Omental fat pad (tissue), 4 donors: ENCODE measurements around the gene NCS1. TPM values are rescaled to one million over a fixed set of nuclear protein-coding genes. Genes with fewer than 3 reads are reported as not detected.

Experiments used
- ATAC-seq: fragments of 150-250 bp; one replicate; pipeline ENCODE4 v1.9.1; 2016; ENCODE audit warnings: mild to moderate bottlenecking, moderate library complexity; ENCODE audit not compliant: low FRiP score
- DNase-seq: peaks from one replicate; pipeline ENCODE4 v3.0.0-alpha.2; 2019; ENCODE audit warnings: low spot score
- total RNA-seq, 4 donors: library from RNA; depleted of rRNA; stranded (reverse); fragments of >200 nt; gene quantifications; one replicate each; pipeline ENCODE4 v1.1.0, GENCODE V29; 2016
- TF ChIP-seq, protein P1 (sequence below), 3 donors: fragments of 450-650 bp; IDR thresholded peaks; one replicate each; pipeline ENCODE4 v1.5.1; 2016 to 2017; ENCODE audit warnings: antibody characterized with exemption in 3 of 3, mild to moderate bottlenecking in 3 of 3, moderate library complexity in 2 of 3

The NCS1 gene
- total RNA-seq, 4 donors from 2014 or later, result 2.5 to 14.7 (median 4.0) TPM

DNA sequence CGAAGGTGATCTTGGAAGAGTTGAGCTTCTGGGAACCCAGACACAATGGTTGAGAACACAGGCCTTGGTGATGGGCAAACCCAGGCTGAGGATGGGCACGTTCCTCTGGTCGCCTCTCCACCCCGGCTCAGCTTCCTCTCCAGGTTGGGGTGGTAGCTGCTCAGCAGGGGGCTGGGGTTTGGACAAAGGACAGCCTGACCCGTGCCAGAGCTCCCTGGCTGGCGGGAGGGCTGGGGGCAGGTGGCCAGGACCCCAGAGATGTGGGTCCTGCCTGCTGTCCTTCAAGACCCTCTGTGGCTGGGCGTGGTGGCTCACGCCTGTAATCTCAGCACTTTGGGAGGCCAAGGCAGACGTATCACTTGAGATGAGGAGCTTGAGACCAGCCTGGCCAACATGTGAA is 25.2 kb downstream of the NCS1 start:
- TF ChIP-seq, protein P1, sequence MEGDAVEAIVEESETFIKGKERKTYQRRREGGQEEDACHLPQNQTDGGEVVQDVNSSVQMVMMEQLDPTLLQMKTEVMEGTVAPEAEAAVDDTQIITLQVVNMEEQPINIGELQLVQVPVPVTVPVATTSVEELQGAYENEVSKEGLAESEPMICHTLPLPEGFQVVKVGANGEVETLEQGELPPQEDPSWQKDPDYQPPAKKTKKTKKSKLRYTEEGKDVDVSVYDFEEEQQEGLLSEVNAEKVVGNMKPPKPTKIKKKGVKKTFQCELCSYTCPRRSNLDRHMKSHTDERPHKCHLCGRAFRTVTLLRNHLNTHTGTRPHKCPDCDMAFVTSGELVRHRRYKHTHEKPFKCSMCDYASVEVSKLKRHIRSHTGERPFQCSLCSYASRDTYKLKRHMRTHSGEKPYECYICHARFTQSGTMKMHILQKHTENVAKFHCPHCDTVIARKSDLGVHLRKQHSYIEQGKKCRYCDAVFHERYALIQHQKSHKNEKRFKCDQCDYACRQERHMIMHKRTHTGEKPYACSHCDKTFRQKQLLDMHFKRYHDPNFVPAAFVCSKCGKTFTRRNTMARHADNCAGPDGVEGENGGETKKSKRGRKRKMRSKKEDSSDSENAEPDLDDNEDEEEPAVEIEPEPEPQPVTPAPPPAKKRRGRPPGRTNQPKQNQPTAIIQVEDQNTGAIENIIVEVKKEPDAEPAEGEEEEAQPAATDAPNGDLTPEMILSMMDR (IDR thresholded peaks at IDR 0.05), result no peak
- ATAC-seq, result no peak
- no peak for DNase-seq

DNA sequence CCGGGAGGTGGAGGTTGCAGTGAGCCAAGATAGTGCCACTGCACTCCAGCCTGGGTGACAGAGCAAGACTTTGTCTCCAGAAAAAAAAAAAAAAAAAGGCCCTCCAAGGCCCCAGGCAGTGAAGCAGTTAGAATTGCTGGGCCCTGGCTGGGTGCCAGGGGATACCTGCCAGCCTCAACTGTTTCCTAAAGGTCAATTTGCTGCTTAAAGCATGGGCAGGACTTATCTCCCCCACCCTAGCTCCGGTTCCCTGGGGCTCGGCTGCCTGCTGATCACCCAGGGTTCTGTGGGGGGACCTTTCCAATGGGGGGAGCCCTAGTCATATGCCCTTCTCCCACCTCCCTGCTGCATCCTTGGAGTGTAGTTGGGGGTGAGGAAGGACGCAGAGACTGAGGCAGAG is 25.7 kb downstream of the NCS1 start:
- TF ChIP-seq, protein P1 (IDR thresholded peaks at IDR 0.05), result no peak
- ATAC-seq (no peak), DNase-seq (no peak)

DNA sequence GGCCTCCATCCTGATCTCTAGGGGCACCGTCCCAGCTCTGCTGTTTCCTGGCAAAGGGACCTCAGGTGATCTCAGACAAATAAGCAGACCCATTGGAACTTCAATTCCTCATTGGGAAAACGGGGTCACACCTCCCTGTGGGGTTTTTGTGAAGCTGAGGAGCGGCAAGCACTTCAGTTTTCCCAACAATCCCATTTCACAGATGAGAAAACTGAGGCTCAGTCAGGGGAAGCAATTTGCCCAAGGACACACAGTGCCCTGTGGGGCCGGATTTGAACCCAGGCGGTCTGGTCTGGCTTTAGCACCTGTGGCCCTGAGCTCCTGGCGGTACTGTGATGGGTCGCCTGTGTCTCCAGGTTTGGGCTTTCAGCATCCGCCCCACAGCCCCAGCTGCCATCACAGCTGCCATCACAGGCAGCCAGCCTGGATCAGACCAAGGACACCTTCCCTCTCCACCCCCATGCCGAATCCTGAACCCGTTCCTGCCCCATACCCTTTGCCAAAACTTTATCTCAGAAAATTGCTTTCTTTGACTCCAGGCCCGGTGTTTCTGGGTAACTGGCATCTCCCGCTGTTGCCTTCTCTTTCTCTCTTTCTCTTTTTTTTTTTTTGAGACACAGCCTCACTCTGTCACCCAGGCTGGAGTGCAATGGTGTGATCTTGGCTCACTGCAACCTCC is 26.4 kb downstream of the NCS1 start:
- ATAC-seq (no peak), DNase-seq (no peak)
- TF ChIP-seq, protein P1 (IDR thresholded peaks at IDR 0.05), result no peak

DNA sequence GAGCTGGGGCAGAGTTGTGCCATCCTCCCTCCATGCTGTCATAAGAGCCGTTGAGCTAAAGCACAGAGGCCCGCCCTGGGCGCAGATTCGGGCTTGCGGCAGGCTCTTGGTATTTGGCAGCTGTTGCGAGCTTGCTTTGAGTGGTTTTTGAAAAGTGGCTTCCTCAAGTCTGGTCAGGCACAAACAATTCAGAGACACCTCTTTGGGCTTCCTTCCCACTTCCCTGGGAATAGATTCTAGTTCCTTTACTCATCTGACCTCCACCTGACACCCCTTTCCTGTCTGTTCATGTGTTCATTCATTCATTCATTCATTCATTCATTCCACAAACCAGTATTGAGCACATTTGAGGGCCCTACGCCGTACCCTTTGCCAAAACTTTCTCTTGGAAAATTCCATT is 27.4 kb downstream of the NCS1 start:
- no peak for DNase-seq
- ATAC-seq, result no peak
- TF ChIP-seq, protein P1 (IDR thresholded peaks at IDR 0.05), result no peak

DNA sequence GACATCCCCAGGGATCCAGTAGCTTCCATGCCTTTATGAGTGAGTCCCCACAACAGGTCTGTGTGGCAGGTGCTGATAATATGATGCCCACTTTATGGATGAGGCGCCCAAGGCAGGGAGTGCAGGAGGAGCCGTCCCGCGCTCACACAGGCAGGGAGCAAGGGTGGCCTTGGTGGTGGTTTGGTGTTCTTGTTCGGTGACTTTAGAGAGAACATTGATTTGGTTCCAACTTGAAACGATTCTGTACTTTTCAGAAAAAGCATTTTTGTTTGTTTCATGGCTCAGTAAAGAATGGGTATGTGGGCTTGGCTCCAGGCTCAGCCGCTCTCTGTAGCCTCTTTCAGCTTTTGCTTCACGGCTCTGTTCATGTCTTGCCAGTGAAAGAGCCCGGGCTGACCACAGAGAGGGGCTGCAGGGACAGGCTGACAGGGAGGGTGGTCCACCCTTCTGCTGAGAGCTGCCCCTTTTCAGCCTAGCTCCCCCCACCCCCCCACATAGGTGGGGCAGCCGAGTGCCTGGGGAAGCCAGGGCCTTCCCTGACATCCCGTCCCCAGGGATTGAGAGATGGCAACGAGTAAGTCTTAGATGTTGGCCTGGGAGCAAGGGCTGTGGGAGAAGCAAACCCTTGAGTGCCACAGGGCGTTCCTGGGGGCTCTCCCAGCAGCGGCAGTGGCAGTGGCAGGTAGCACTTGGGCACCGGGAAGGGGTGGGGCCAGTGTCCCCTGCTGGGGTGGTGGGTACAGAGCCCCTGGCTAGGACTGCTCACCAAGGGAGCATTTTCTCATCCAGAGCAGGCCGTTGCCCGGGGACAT is 28.0 kb downstream of the NCS1 start:
- TF ChIP-seq, protein P1 (IDR thresholded peaks at IDR 0.05), result no peak
- no peak for DNase-seq
- ATAC-seq, result no peak

DNA sequence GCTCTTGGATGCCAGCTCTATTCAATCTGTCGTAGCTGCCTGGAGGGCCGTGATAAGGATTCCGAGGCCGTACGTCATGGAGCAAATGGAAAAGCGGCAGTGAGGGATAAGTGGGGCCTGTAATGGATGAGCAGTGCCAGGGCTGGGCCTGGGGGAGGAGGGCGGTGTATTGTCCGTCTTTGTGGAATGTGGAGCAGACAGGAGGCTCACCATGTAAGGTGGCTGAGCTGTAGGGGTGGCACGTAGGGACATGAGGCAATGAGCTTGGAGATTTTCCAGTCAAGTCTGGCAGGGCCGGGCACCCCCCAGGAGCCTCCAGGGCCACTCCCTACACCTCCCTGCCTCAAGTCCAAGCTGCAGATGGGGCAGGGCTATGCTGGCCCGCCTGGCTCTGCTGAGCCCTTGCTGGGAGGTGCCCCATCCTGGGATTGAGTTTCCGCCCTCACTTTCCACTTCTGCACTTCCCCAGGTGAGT is 29.2 kb downstream of the NCS1 start:
- ATAC-seq (no peak), DNase-seq (no peak)
- TF ChIP-seq, protein P1 (IDR thresholded peaks at IDR 0.05), result no peak
